Stimulated activated CD4-positive, alpha-beta T cell treated with anti-CD3 and anti-CD28 coated beads, Interleukin-2, amount 100 ng/mL, for 4 hours (primary cell): Measurements from ENCODE around the gene RPL21.

Experiments
- DNase-seq: peaks from one replicate; pipeline ENCODE4 v3.0.0-alpha.2; 2020; ENCODE audit warnings: low read depth

Gene RPL21

GRCh38 chr13:27258637-27259386 is 7.5 kb downstream of the RPL21 start:
- DNase-seq: no peak

DNA sequence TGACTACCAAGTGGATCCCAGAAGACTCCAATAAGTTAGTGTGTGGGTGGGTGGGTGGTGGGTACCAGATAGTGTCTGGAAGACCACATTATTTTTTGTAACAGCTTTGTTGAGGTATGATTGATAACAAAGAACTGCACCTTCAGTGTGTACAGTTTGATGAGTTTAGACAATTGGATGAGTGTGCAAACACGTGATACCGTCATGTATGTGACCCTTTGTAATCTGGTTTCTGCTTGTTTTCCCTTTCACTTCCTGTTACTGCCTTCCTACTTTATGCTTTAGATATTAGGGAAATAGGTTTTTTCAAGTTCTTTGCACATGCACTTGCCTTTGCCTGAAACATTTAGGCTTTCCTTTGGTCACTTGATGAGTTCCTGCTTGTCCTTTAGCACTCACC is 8.5 kb downstream of the RPL21 start:
- DNase-seq: no peak

GRCh38 chr13:27261396-27261795 is 10.0 kb downstream of the RPL21 start:
- DNase-seq: no peak

DNA sequence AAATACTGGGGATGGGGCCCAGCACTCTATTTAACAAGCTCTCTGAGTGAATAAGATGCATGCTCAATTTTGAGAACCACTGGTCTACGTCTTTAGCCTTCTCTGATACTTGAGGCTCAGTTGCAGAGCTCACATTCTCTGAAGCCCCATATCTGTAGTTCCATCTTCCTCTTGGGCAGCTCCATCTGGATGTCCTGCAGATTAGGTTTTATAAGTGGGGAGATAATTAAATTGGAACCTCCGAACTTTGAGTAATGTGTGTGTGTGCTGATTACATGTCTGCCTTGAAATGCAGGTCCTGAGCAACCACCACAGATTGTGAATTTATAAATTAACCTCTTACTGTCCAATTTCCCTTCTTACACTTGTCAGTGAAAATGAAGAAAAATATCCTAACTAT is 12.1 kb downstream of the RPL21 start:
- DNase-seq: no peak

- no peak for DNase-seq
Measured at GRCh38 chr13:27264181-27264580, 12.8 kb downstream of the RPL21 start.

GRCh38 chr13:27264648-27265047 is 13.3 kb downstream of the RPL21 start:
- DNase-seq: no peak

DNA sequence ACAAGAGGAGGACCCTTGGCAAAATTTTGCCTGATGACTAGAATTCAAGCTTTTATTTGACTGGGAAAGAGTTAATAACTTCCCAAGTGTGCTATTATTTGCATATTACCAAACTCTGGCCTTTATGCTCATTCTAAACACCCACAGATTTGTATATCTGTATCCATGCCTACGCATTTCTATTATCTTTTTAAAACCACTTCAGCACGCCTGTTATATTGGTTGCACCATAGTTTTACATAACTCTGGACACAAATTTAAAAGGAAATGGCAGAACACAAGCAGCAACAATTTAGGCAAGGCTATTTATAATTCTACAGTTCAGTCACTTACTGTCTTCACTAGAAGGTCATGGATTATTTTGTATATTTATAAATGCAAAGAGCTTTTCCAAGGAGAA is 15.6 kb downstream of the RPL21 start:
- DNase-seq: no peak

DNA sequence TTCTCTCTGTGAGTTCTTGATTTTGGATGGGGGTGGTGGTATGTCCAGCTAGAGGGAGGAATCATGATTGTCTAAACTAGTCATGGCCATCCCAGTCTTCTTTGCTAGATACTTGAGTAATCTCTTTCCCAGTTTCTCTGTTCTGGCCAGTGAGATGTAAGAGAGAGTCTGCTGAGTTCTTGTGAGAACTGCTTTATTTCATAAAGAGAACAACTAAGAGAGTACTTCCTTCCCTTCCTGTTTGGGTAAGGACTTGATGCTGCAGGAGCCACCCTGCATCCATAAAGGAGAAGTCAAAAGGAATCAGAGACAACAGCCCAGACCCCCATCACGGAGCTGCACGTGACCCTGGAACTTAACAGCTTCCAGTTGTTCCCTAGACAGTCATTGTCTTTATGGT is 16.2 kb downstream of the RPL21 start:
- no peak for DNase-seq

GRCh38 chr13:27269114-27269665 is 17.8 kb downstream of the RPL21 start:
- no peak for DNase-seq

GRCh38 chr13:27270594-27271520 is 19.5 kb downstream of the RPL21 start, which contains the start of gene RASL11A:
Gene RASL11A, plus strand, starts transcription at chr13:27270830. Its CDS starts 115 bp downstream, at chr13:27270945.
- DNase-seq: peak; percentile 57

GRCh38 chr13:27271570-27272096 is 20.3 kb downstream of the RPL21 start:
- no peak for DNase-seq

DNA sequence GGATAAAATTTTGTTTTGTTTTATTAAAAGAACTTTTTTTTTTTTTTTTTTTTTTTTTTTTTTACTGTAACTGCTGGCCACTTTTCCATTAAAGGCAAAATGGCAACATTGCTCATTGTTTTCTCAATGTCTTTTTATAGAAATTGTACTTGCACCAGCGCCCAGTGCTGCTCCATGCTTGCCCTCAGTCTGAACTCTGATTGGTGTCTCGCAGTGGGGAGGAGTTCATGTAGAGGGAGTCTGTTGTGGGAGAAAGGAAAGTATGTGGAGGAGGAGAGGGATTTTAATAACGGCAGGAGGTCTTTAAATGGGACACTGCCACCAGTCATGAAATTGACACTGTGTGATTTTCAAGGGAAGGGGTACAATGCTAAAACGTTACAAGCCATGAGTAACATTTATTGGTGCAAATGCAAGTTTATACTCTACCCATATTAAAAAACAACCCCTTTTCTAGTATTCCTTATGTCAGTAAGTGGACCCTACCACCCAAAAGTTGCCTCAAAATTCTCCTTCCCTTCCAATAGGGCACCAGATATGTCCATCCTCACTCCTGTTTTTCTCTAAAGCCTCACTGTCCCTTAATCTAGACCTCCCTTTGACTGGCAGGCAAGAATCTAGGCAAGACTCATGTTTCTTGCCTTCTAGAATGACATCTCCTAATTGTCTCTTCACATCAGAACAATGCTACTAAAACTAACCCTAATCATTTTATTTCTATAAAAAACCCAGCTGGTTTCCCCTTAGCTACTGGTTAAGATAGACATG is 22.5 kb downstream of the RPL21 start:
- DNase-seq: no peak

GRCh38 chr13:27274631-27275030 is 23.3 kb downstream of the RPL21 start:
- no peak for DNase-seq

DNA sequence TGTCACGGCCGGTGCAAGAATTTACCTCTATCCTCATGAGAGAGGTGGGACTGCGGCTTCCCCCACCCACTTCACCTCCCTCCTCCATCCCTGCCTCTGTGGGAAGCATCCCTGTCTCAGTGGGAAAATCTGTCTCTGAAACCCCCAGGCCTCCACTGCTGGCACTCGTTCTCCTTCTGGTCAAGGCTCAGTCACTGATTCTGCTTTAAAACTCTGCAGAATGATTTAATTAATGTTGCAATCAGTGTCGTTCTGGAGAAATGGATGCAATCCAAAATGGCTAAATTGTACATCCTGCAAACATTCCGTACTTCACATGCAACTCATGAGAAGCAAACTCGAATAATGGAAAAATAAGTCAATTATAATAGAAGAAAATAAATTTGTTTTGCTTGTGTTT is 24.8 kb downstream of the RPL21 start:
- DNase-seq: no peak

DNA sequence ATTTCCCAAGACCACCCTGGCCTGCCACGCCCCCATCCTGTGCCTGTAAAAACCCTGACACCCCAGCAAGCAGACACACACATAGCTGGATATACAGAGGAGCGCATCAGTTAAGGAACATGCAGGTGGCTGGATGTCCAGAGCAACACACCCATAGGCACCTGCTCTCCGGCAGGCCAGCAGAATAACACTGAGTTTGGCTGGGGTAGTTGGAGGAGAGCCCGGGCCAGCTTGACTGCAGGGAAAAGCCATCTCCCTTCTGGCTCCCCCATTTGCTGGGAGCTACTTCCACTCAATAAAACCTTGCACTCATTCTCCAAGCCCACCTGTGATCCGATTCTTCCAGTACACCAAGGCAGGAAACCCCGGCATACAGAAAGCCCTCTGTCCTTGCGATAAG is 28.1 kb downstream of the RPL21 start:
- DNase-seq: no peak

- DNase-seq: no peak
Measured at GRCh38 chr13:27280009-27280656, 28.8 kb downstream of the RPL21 start.

GRCh38 chr13:27280841-27281240 is 29.5 kb downstream of the RPL21 start:
- no peak for DNase-seq

DNA sequence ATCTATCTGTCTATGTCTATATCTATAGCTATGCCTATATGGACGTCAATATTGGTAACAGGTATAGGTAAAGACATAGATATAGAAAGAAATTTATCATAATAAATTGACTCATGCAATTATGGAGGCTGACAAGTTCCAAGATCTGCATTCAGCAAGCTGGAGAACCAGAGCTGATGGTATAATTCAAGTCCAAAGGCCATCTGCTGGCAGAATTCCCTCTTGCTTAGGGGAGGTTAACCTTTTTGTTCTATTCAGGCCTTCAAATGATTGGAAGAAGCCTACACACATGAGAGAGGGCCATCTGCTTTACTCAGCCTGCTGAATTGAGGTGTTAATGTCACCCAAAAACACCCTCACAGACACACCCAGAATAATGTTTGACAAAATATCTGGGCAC is 30.1 kb downstream of the RPL21 start:
- DNase-seq: no peak

- DNase-seq: no peak
Measured at GRCh38 chr13:27283906-27284493, 32.6 kb downstream of the RPL21 start.

- DNase-seq: no peak
Measured at GRCh38 chr13:27288392-27288791, 37.0 kb downstream of the RPL21 start.
